ENCODE results near the gene RILPL2. TPM values are rescaled to one million over a fixed set of nuclear protein-coding genes. Genes with fewer than 3 reads are reported as not detected.
"Not testable (repeated sequence)": the region's sequence is repeated elsewhere in the genome, so short reads cannot be mapped to it uniquely, and the experiment has no call there.

The RILPL2 gene
- total RNA-seq, 2 experiments from 2014 or later = 15.4 to 16.6 TPM

GRCh38 chr12:123388177-123388950, 48.1 kb downstream of the RILPL2 start:
- intact Hi-C loops (cut with micrococcal nuclease) = loop anchor here (1.0 to 5.0 kb wide), 5 partner anchors 23 to 144 kb away; partner anchors contain the start of genes RILPL1, RILPL2 and SNRNP35

DNA sequence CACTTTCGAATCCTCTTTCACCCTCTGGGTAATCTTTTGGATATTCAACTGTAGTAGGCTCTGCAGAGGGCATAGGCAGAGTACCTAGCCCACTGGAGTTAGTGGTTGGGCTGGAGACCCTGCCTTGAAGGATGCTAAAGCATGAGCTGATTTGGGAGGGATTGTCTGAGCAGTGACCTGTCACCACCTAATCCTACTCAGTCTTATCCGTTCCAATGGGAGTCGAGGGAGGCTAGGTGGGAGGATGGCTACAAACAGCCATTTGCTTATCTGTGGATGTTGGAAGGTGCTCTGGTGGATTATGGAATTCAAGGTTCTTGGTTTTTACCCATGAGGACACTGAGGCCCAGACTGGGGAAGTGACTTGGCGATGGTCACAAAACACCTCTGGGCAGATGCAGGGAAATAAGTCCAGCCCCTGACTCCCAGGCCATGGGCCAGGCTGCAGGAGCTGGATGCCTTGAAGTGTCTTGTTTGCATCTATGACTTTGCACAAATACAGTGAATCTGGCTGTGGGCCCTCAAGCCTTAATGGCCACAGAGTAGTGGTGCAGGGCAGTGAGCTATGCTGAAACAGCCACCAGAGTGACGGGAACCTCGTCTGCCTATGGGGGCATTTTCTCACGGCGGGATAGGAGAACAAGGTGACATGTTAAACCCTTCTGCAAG, 48.8 kb downstream of the RILPL2 start:
- peak overlapping the region; percentile 80 for H3K4me3 Mint-ChIP-seq
- peak; percentile 17 for DNase-seq
- no peaks in the 10 kb centered on the region for H3K9me3 Mint-ChIP-seq
- intact Hi-C loops (cut with micrococcal nuclease) = loop anchor here (1.0 to 5.0 kb wide), 5 partner anchors 22 to 145 kb away; partner anchors contain the start of genes RILPL1, RILPL2 and SNRNP35
- H3K4me1 Mint-ChIP-seq (ENCODE audit: low read depth) = peaks cover 37% of the 10 kb centered on the region
- H3K27ac Mint-ChIP-seq = peak overlapping the region; percentile 88
- POLR2A ChIA-PET = interaction anchor here (0.6 to 1.2 kb wide), 4 partner anchors 24 to 145 kb away, joined by 3 to 4 read pairs (median 4); partner anchors contain the start of gene RILPL1
- no peaks in the 10 kb centered on the region for H3K27me3 Mint-ChIP-seq
- CTCF ChIA-PET = interaction anchor here (0.6 to 1.5 kb wide), 5 partner anchors 22 to 196 kb away, joined by 3 to 10 read pairs (median 3); partner anchors contain the start of gene SNRNP35
- peaks cover 25% of the 10 kb centered on the region for H3K36me3 Mint-ChIP-seq

More at GRCh38 chr12:123388177-123388950, 48.1 kb downstream of the RILPL2 start:
- no peaks in the 10 kb centered on the region for H3K27me3 Mint-ChIP-seq
- H3K4me1 Mint-ChIP-seq (ENCODE audit: low read depth) = peaks cover 39% of the 10 kb centered on the region
- ChIA-PET POLR2A (interaction anchor here (0.6 to 1.2 kb wide), 3 partner anchors 25 to 145 kb away, joined by 3 to 4 read pairs (median 4); partner anchors contain the start of gene RILPL1), CTCF (interaction anchor here (0.6 to 1.5 kb wide), 5 partner anchors 23 to 195 kb away, joined by 3 to 10 read pairs (median 3); partner anchors contain the start of gene SNRNP35)
- H3K4me3 Mint-ChIP-seq = peak overlapping the region; percentile 80
- DNase-seq = peak; percentile 86
- no peaks in the 10 kb centered on the region for H3K9me3 Mint-ChIP-seq
- peaks cover 29% of the 10 kb centered on the region for H3K36me3 Mint-ChIP-seq
- H3K27ac Mint-ChIP-seq = peak overlapping the region; percentile 88

GRCh38 chr12:123385536-123385935, 50.9 kb downstream of the RILPL2 start:
- POLR2A ChIA-PET = interaction anchor here (0.6 kb wide), 1 partner anchor 74 kb away, joined by 4 read pairs; no protein-coding TSS in a partner anchor
- peaks cover 25% of the 10 kb centered on the region for H3K4me1 Mint-ChIP-seq (ENCODE audit: low read depth)
- intact Hi-C loops (cut with micrococcal nuclease) = loop anchor here (5.0 kb wide), 2 partner anchors 72 to 147 kb away; partner anchors contain the start of genes RILPL1 and SNRNP35
- not testable (repeated sequence) for H3K27ac Mint-ChIP-seq, H3K36me3 Mint-ChIP-seq, H3K4me3 Mint-ChIP-seq, H3K27me3 Mint-ChIP-seq, DNase-seq, H3K9me3 Mint-ChIP-seq
- CTCF ChIA-PET = interaction anchor here (0.6 kb wide), 1 partner anchor 35 kb away, joined by 5 read pairs; no protein-coding TSS in a partner anchor

DNA sequence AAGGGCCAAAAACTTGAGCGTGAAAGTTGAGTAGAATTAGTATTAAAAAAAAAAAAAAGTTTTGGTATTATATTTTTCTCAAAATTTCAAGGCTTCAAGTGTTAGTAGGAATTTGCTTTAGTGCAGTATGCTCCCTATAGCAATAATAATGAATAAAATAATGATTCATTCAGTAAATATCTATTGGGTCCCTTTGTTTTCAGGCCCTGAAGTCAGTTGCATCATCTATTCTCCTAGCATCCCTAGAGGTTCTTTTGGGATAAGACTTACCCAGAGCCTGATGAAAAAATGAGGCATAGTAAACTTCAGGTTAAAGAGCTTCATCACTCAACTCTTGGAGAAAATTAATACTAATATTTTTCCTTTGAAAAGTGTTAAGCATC, 51.5 kb downstream of the RILPL2 start:
- no peak for DNase-seq
- no peaks in the 10 kb centered on the region for H3K27me3 Mint-ChIP-seq
- H3K36me3 Mint-ChIP-seq = peaks cover 2% of the 10 kb centered on the region
- ChIA-PET CTCF (interaction anchor here (0.6 to 2.4 kb wide), 4 partner anchors 20 to 198 kb away, joined by 3 to 28 read pairs (median 4); partner anchors contain the start of gene SBNO1), POLR2A (interaction anchor here (1.2 to 2.1 kb wide), 4 partner anchors 19 to 199 kb away, joined by 5 to 28 read pairs (median 7); partner anchors contain the start of genes RILPL2 and TMED2)
- peak overlapping the region; percentile 83 for H3K4me3 Mint-ChIP-seq
- H3K9me3 Mint-ChIP-seq = no peaks in the 10 kb centered on the region
- intact Hi-C loops (cut with micrococcal nuclease) = loop anchor here (5.0 kb wide), 3 partner anchors 72 to 153 kb away; partner anchors contain the start of genes MPHOSPH9, MTRFR, RILPL1 and SNRNP35
- no peak overlapping the region for H3K27ac Mint-ChIP-seq
- peaks cover 20% of the 10 kb centered on the region for H3K4me1 Mint-ChIP-seq (ENCODE audit: low read depth)

DNA sequence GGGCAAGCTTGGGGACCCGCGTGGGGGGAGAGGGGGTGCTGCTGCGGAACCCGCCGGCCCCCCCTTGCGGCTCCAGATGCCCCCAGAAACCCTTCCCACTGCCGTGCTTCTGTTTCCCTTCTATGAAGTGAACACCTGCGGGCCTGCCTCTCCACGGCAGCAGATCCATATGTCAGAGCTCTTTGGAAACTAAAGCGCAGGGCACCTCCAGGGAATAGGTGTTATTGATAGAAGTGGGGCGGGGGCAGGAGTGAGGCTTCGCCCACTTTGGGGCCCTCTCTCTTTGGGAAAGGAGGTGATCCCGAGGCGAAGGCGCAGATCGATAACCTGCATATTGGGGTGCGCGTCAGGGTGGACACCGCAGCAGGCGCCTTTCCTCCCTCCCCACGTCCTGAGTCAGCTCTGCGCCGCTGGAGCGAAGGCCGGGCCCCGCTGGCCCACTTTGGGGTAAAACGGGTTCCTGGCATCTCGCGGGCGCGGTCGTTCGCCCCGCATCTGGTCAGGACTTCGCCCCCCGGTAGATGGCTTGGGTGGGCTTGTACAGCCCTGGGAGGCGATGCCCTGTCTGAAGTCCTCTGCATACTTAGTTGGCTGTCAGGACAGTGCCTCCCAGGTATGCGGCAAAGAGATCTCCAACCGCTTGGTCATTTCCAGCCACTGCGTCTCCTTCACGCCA, 52.0 kb downstream of the RILPL2 start:
- Mint-ChIP-seq H3K4me1 (ENCODE audit: low read depth) (peaks cover 18% of the 10 kb centered on the region), H3K36me3 (no peaks in the 10 kb centered on the region), H3K4me3 (peak overlapping the region; percentile 83), H3K27ac (peak overlapping the region; percentile 92), H3K9me3 (no peaks in the 10 kb centered on the region), H3K27me3 (no peaks in the 10 kb centered on the region)
- CTCF ChIA-PET = interaction anchor here (0.8 to 2.4 kb wide), 6 partner anchors 17 to 199 kb away, joined by 3 to 28 read pairs (median 4); partner anchors contain the start of gene SBNO1
- peak; percentile 48 for DNase-seq
- intact Hi-C loops (cut with micrococcal nuclease) = loop anchor here (5.0 kb wide), 1 partner anchor 152 kb away; the partner anchor contains the start of genes MPHOSPH9 and MTRFR
- POLR2A ChIA-PET = interaction anchor here (0.6 to 2.1 kb wide), 10 partner anchors 19 to 495 kb away, joined by 3 to 28 read pairs (median 6); partner anchors contain the start of genes DDX55, RILPL2 and TMED2

- Mint-ChIP-seq H3K27me3 (no peaks in the 10 kb centered on the region), H3K27ac (no peak overlapping the region), H3K36me3 (no peaks in the 10 kb centered on the region), H3K9me3 (no peaks in the 10 kb centered on the region), H3K4me1 (ENCODE audit: low read depth) (peaks cover 13% of the 10 kb centered on the region), H3K4me3 (peak overlapping the region; percentile 63)
- ChIA-PET CTCF (interaction anchor here (1.6 to 2.4 kb wide), 2 partner anchors 17 to 19 kb away, joined by 4 to 28 read pairs; partner anchors contain the start of gene SBNO1), POLR2A (interaction anchor here (2.1 kb wide), 1 partner anchor 17 kb away, joined by 28 read pairs; no protein-coding TSS in a partner anchor)
- intact Hi-C loops (cut with micrococcal nuclease) = loop anchor here (1.0 to 5.0 kb wide), 3 partner anchors 17 to 150 kb away; partner anchors contain the start of genes MPHOSPH9 and MTRFR
- DNase-seq = no peak
These were observed 53.8 kb downstream of the RILPL2 start for GRCh38 chr12:123382684-123383083.

DNA sequence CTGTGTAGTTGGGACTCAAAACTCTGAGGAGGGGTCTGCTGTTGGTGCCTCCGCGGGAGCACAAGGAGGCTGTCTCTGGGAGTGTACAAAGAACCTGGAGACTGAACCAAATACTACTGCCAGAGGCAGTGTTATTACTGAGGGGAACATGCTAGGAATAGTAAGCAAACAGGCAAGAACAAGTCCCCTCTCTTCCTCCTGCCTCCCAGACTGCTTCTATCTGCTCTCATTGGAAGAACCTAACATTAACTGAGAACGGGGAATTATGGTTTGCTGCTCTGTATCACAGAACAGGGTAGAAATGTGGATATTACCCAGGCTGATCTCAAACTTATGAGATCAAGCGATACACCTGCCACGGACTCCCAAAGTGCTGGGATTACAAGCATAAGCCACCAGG, 57.1 kb downstream of the RILPL2 start:
- Mint-ChIP-seq H3K27ac (no peak overlapping the region), H3K9me3 (no peaks in the 10 kb centered on the region), H3K4me1 (ENCODE audit: low read depth) (peaks cover 5% of the 10 kb centered on the region), H3K27me3 (no peaks in the 10 kb centered on the region), H3K36me3 (no peaks in the 10 kb centered on the region), H3K4me3 (no peak overlapping the region)
- POLR2A ChIA-PET = no interaction called here
- no peak for DNase-seq
- CTCF ChIA-PET = no interaction called here
- intact Hi-C loops (cut with micrococcal nuclease) = no loop called here

DNA sequence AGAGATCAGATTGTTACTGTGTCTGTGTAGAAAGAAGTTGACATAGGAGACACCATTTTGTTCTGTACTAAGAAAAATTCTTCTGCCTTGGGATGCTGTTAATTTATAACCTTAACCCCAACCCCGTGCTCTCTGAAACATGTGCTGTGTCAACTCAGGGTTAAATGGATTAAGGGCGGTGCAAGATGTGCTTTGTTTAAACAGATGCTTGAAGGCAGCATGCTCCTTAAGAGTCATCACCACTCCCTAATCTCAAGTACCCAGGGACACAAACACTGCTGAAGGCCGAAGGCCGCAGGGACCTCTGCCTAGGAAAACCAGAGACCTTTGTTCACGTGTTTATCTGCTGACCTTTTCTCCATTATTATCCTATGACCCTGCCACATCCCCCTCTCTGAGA, 64.1 kb downstream of the RILPL2 start:
- DNase-seq; H3K4me3 Mint-ChIP-seq; H3K27ac Mint-ChIP-seq; H3K27me3 Mint-ChIP-seq; CTCF ChIA-PET; H3K36me3 Mint-ChIP-seq; POLR2A ChIA-PET; intact Hi-C loops (cut with micrococcal nuclease); H3K4me1 Mint-ChIP-seq (ENCODE audit: low read depth); H3K9me3 Mint-ChIP-seq: not testable (repeated sequence)

DNA sequence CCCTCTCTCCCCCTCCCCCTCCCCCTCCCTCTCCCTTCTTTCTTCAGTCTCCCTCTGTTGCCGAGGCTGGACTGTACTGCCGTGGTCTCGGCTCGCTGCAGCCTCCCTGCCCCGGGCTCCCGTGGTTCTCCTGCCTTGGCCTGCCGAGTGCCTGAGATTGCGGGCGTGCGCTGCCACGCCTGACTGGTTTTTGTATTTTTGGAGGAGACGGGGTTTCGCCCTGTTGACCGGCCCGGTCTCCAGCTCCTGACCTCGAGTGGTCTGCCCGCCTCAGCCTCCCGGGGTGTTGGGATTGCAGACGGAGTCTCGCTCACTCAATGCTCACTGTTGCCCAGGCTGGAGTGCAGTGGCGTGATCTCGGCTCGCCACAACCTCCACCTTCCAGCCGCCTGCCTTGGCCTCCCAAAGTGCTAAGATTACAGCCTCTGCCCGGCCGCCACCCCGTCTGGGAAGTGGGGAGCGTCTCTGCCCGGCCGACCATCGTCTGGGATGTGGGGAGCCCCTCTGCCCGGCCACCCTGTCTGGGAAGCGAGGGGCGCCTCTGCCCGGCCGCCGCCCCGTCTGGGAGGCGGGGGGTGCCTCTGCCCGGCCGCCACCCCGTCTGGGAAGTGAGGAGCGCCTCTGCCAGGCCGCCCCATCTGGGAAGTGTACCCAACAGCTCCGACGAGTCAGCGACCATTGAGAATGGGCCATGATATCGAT, 64.7 kb downstream of the RILPL2 start:
- intact Hi-C loops (cut with micrococcal nuclease); H3K27ac Mint-ChIP-seq; H3K27me3 Mint-ChIP-seq; CTCF ChIA-PET; H3K4me1 Mint-ChIP-seq (ENCODE audit: low read depth); DNase-seq; H3K9me3 Mint-ChIP-seq; POLR2A ChIA-PET; H3K36me3 Mint-ChIP-seq; H3K4me3 Mint-ChIP-seq: not testable (repeated sequence)

GRCh38 chr12:123369229-123369628, 67.3 kb downstream of the RILPL2 start:
- H3K9me3 Mint-ChIP-seq = no peaks in the 10 kb centered on the region
- H3K4me3 Mint-ChIP-seq = no peak overlapping the region
- ChIA-PET CTCF (no interaction called here), POLR2A (no interaction called here)
- H3K36me3 Mint-ChIP-seq = no peaks in the 10 kb centered on the region
- DNase-seq = no peak
- no peaks in the 10 kb centered on the region for H3K27me3 Mint-ChIP-seq
- intact Hi-C loops (cut with micrococcal nuclease) = loop anchor here (10.0 kb wide), 1 partner anchor 394 kb away; the partner anchor contains the start of gene OGFOD2
- peaks cover 2% of the 10 kb centered on the region for H3K4me1 Mint-ChIP-seq (ENCODE audit: low read depth)
- H3K27ac Mint-ChIP-seq = peak overlapping the region; percentile 38

All from activated CD4-positive, alpha-beta memory T cell treated with anti-CD3 and anti-CD28 coated beads for 36 hours (primary cell).